Neuron (in vitro differentiated cells): ENCODE measurements around the gene AHR.

Source experiments
- H2AFZ ChIP-seq: one replicate; pipeline ENCODE4 v1.6.1; 2013; ENCODE audit warnings: low read depth, mild to moderate bottlenecking, inconsistent platforms, low read length, moderate library complexity
- H3K27me3 ChIP-seq: one replicate; pipeline ENCODE4 v1.6.1; 2013; ENCODE audit warnings: low read length; ENCODE audit not compliant: insufficient read depth
- H3K36me3 ChIP-seq: one replicate; pipeline ENCODE4 v1.6.1; 2013; ENCODE audit warnings: low read length; ENCODE audit not compliant: insufficient read depth
- H3K4me1 ChIP-seq: one replicate; pipeline ENCODE4 v1.6.1; 2013; ENCODE audit warnings: low read length; ENCODE audit not compliant: insufficient read depth
- H3K4me3 ChIP-seq: 2 replicates; pipeline ENCODE4 v1.5.1; 2013; ENCODE audit warnings: mild to moderate bottlenecking, low read length, moderate library complexity
- H3K9me3 ChIP-seq: one replicate; pipeline ENCODE4 v1.6.1; 2013; ENCODE audit warnings: low read length

The AHR gene

GRCh38 chr7:17311194-17311593, 12.7 kb downstream of the AHR start:
- H3K36me3 ChIP-seq = no peaks in the 10 kb centered on the region
- H3K4me3 ChIP-seq = no peak overlapping the region
- H3K27me3 ChIP-seq = no peaks in the 10 kb centered on the region
- no peak overlapping the region for H2AFZ ChIP-seq
- H3K4me1 ChIP-seq = peaks cover 3% of the 10 kb centered on the region
- no peaks in the 10 kb centered on the region for H3K9me3 ChIP-seq

GRCh38 chr7:17311952-17312351, 13.5 kb downstream of the AHR start:
- H3K4me3 ChIP-seq = no peak overlapping the region
- H3K9me3 ChIP-seq = no peaks in the 10 kb centered on the region
- H3K36me3 ChIP-seq = no peaks in the 10 kb centered on the region
- H3K4me1 ChIP-seq = peaks cover 3% of the 10 kb centered on the region
- H2AFZ ChIP-seq = no peak overlapping the region
- H3K27me3 ChIP-seq = no peaks in the 10 kb centered on the region

GRCh38 chr7:17312641-17313040, 14.2 kb downstream of the AHR start:
- Histone ChIP-seq H3K4me1 (peaks cover 3% of the 10 kb centered on the region), H3K27me3 (no peaks in the 10 kb centered on the region), H3K36me3 (no peaks in the 10 kb centered on the region), H2AFZ (no peak overlapping the region), H3K4me3 (no peak overlapping the region), H3K9me3 (no peaks in the 10 kb centered on the region)

- no peak overlapping the region for H3K4me3 ChIP-seq
- peaks cover 3% of the 10 kb centered on the region for H3K4me1 ChIP-seq
- no peaks in the 10 kb centered on the region for H3K27me3 ChIP-seq
- no peak overlapping the region for H2AFZ ChIP-seq
- H3K9me3 ChIP-seq = no peaks in the 10 kb centered on the region
- no peaks in the 10 kb centered on the region for H3K36me3 ChIP-seq
Measured at GRCh38 chr7:17313194-17313593, 14.7 kb downstream of the AHR start.

- Histone ChIP-seq H2AFZ (no peak overlapping the region), H3K4me3 (no peak overlapping the region), H3K27me3 (no peaks in the 10 kb centered on the region), H3K36me3 (no peaks in the 10 kb centered on the region), H3K4me1 (peaks cover 3% of the 10 kb centered on the region), H3K9me3 (no peaks in the 10 kb centered on the region)
Measured at GRCh38 chr7:17315974-17316373, 17.5 kb downstream of the AHR start.

- H3K9me3 ChIP-seq = no peaks in the 10 kb centered on the region
- H3K27me3 ChIP-seq = no peaks in the 10 kb centered on the region
- H2AFZ ChIP-seq = no peak overlapping the region
- H3K4me3 ChIP-seq = no peak overlapping the region
- H3K4me1 ChIP-seq = peaks cover under 1% of the 10 kb centered on the region
- H3K36me3 ChIP-seq = no peaks in the 10 kb centered on the region
Measured at GRCh38 chr7:17318146-17318545, 19.7 kb downstream of the AHR start.

GRCh38 chr7:17319164-17320101, 21.0 kb downstream of the AHR start:
- no peak overlapping the region for H2AFZ ChIP-seq
- no peaks in the 10 kb centered on the region for H3K9me3 ChIP-seq
- H3K4me3 ChIP-seq = no peak overlapping the region
- H3K4me1 ChIP-seq = no peaks in the 10 kb centered on the region
- no peaks in the 10 kb centered on the region for H3K36me3 ChIP-seq
- no peaks in the 10 kb centered on the region for H3K27me3 ChIP-seq

GRCh38 chr7:17320102-17320497, 21.6 kb downstream of the AHR start:
- H3K9me3 ChIP-seq = no peaks in the 10 kb centered on the region
- no peak overlapping the region for H2AFZ ChIP-seq
- no peaks in the 10 kb centered on the region for H3K4me1 ChIP-seq
- H3K36me3 ChIP-seq = no peaks in the 10 kb centered on the region
- no peak overlapping the region for H3K4me3 ChIP-seq
- H3K27me3 ChIP-seq = no peaks in the 10 kb centered on the region

- H3K9me3 ChIP-seq = no peaks in the 10 kb centered on the region
- no peaks in the 10 kb centered on the region for H3K4me1 ChIP-seq
- no peak overlapping the region for H2AFZ ChIP-seq
- H3K4me3 ChIP-seq = no peak overlapping the region
- no peaks in the 10 kb centered on the region for H3K27me3 ChIP-seq
- H3K36me3 ChIP-seq = no peaks in the 10 kb centered on the region
Measured at GRCh38 chr7:17320657-17321056, 22.2 kb downstream of the AHR start.

GRCh38 chr7:17325364-17325763, 26.9 kb downstream of the AHR start:
- Histone ChIP-seq H3K9me3 (no peaks in the 10 kb centered on the region), H3K4me1 (no peaks in the 10 kb centered on the region), H2AFZ (no peak overlapping the region), H3K36me3 (no peaks in the 10 kb centered on the region), H3K27me3 (no peaks in the 10 kb centered on the region), H3K4me3 (no peak overlapping the region)

GRCh38 chr7:17326378-17326777, 27.9 kb downstream of the AHR start:
- no peaks in the 10 kb centered on the region for H3K27me3 ChIP-seq
- H3K4me1 ChIP-seq = no peaks in the 10 kb centered on the region
- no peaks in the 10 kb centered on the region for H3K36me3 ChIP-seq
- H2AFZ ChIP-seq = no peak overlapping the region
- H3K9me3 ChIP-seq = no peaks in the 10 kb centered on the region
- H3K4me3 ChIP-seq = no peak overlapping the region

- H3K4me1 ChIP-seq = no peaks in the 10 kb centered on the region
- H3K9me3 ChIP-seq = no peaks in the 10 kb centered on the region
- H3K4me3 ChIP-seq = no peak overlapping the region
- H2AFZ ChIP-seq = no peak overlapping the region
- no peaks in the 10 kb centered on the region for H3K27me3 ChIP-seq
- peaks cover 2% of the 10 kb centered on the region for H3K36me3 ChIP-seq
Measured at GRCh38 chr7:17328641-17329040, 30.2 kb downstream of the AHR start.

- no peak overlapping the region for H3K4me3 ChIP-seq
- H3K4me1 ChIP-seq = no peaks in the 10 kb centered on the region
- H3K27me3 ChIP-seq = no peaks in the 10 kb centered on the region
- H3K36me3 ChIP-seq = peaks cover 4% of the 10 kb centered on the region
- H2AFZ ChIP-seq = no peak overlapping the region
- H3K9me3 ChIP-seq = no peaks in the 10 kb centered on the region
Measured at GRCh38 chr7:17329440-17329839, 31.0 kb downstream of the AHR start.
